GM19240 (cell line): ENCODE results near the gene KCNK7.

Source experiments
- DNase-seq: peaks from one replicate; pipeline ENCODE4 v3.0.0; 2011; ENCODE audit warnings: low spot score; ENCODE audit not compliant: insufficient read length

Gene KCNK7

DNA sequence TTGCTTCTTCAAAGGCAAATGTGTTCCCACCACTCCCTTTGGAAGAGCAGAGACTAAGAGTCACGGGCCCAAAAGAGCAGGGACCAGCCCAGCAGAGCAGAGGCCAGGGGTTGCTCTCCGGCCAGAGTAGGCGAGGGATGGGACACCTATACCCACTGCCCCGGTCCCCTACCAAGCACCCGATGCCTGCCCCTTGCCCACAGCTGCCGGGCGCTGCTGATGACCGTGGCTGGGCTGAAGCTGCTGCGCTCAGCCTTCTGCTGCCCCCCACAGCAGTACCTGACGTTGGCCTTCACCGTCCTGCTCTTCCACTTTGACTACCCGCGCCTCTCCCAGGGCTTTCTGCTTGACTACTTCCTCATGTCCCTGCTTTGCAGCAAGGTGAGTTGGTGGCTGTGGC, 31.6 kb upstream of the KCNK7 start:
- no peak for DNase-seq

DNA sequence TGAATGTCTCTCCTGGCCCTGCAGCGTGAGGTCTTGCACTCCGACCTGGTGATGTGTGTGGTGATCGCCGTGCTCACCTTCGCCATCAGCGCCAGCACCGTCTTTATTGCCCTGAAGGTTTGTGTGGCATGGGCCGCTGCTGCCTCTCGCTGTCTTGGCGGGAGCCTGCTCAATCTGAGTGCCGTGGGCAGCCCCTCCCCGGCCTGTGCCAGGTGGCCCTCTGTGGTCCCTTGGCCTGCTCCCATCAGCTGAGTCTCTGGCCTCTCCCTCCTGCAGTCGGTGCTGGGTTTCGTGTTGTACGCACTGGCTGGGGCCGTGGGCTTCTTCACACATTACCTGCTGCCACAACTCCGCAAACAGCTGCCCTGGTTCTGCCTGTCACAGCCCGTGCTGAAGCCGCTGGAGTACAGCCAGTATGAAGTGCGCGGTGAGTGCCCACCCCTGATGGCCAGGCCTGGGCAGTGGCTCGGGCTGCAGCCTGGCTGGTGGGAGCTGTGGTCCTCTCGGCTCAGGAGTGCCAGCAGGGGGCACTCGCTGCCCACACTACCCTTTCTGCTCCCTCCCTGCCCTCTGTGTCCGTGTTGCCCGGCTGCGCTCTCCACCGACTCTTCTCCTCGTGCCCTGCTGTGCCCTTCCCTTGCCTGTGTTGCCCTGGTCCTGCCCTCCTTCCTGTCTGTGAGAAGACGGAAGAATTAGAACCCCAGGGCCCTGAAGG, 30.2 kb upstream of the KCNK7 start:
- no peak for DNase-seq

GRCh38 chr11:65624931-65625627, 29.5 kb upstream of the KCNK7 start:
- DNase-seq: no peak

DNA sequence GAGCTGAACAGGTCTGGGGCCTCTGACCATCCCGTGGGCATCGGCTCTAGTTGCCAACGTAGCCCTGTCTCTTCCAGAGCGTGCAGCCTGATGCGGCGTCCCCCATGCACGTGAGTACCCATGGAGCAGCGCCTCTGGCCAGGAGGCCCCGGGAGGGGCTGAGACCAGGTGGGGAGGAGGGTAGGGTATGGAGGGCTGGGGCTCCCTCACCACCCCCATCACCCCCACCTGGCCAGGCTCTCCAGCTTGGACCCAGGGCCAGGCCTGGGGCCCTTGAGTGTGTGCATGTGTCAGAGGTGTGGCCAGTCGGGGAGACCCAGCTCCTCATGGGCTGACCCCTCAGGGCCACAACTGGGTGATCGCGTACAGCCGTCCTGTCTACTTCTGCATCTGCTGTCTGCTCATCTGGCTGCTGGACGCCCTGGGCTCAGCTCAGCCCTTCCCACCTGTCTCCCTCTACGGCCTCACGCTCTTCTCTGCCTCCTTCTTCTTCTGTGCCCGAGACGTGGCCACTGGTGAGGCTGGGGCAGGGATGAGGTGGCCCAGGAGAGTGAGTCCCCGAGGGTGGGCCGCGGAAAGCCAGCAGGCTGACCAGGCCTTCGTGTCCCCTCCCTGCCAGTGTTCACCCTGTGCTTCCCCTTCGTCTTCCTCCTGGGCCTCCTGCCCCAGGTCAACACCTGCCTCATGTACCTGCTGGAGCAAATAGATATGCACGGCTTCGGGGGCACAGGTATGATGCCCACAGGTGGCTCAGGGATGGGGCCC, 28.4 kb upstream of the KCNK7 start:
- no peak for DNase-seq

DNA sequence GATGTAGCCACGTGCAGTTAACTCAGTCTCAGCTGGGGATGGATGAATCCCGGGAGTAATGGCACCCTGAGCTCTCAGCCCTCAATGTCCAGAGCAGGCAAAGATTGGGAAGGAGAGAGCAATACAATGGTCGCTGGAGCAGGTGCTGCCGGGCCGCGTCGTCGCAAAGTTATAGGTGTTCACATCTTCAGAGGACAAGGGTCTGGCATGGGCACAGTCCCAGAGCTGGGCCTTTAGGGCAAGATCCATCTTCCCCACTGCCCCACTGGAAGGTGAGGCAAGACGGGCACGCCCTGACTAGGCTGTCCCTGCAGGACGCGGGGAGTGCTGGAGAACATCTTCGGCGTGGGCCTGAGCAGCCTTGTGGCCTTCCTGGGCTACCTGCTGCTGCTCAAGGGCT, 27.6 kb upstream of the KCNK7 start:
- DNase-seq: no peak

DNA sequence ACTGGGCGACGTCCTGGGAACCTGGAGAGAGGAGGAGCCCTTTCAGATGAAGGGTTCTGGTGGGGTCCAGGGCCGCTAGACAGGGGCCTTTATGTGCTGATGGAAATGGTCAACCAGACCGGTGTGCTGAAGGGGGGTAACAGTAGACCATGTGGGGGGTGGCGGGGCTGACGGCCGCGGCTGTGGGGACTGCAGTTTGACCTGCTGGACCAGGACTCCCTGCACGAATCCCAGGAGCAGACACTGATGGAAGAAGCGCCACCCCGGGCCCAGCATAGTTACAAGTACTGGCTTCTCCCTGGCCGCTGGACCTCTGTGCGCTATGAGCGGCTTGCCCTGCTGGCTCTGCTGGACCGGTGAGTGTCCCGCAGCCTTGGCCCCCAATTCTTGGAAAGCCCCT, 26.4 kb upstream of the KCNK7 start:
- DNase-seq: no peak

DNA sequence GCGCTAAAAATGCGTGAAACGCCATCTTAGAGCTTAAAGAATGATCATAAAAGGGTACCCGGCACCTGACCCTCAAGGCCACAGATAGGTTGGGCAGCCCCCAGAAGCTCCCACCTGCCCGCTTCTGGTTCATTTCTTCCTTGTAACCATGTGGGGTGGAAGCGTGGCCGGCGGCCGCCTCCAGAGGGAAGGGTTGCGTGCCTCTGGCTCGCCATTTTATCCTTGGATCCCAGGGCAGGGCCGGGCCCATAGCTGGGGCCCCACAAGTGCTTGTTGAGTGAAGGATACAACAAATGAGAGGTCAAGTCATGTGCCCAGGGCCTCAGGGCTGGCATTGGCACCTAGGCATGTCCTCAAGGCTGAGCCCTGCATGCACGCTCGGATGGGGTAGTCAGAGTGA, 25.9 kb upstream of the KCNK7 start:
- DNase-seq: no peak

DNA sequence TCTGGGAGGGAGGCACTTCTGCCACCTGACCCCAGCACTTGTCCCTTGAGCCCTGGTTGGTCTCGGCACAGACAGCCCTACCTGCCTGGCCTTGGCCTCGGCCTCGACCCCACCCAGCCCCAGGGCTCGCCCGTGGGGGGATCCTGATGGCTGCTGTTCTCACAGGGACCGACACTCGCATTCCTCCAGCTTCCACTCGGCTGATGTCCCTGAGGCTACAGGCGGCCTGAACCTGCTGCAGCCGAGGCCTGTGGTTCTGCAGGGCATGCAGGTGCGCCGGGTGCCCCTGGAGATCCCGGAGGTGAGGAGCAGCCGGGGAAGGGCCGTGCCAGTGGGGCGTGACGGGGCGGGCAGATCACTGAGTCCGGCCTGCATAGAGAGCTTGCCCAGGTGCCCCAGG, 25.1 kb upstream of the KCNK7 start:
- DNase-seq: no peak

- no peak for DNase-seq
Measured at GRCh38 chr11:65619281-65619928, 23.8 kb upstream of the KCNK7 start.

DNA sequence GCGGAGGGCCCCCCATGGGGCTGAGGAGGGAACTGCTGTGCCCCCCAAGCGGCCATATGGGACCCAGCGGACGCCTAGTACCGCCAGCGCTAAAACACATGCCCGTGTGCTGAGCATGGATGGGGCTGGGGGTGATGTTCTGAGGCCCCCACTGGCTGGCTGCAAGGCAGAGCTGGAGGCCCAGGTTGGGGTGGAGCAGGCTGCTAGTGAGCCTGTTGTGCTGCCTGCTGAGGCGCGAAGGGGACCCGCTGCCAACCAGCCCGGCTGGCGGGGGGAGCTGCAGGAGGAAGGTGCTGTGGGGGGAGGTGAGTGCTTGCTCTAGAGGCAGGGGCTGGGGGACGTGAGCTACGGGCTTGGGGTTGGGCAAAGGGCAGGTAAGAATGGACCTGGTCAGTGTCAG, 23.2 kb upstream of the KCNK7 start:
- no peak for DNase-seq

DNA sequence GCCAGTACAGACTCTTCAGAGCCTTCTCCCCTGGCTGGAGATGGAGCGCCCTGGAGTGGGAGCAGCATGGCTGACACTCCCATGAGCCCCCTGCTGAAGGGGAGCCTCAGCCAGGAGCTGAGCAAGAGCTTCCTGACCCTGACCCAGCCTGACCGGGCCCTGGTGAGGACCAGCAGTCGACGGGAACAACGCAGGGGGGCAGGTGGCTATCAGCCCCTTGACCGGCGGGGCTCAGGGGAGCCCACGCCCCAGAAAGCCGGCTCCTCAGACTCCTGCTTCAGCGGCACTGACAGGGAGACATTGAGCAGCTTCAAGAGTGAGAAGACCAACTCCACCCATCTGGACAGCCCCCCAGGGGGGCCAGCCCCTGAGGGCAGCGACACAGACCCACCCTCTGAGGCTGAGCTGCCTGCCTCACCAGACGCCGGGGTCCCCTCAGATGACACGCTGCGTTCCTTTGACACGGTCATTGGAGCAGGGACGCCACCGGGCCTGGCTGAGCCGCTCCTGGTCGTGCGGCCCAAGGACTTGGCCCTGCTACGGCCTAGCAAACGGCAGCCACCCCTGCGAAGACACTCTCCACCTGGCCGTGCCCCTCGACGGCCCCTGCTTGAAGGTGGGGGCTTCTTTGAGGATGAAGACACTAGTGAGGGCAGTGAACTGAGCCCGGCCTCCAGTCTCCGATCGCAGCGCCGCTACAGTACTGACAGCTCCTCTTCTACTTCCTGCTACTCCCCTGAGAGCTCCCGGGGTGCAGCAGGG, 22.6 kb upstream of the KCNK7 start:
- no peak for DNase-seq

DNA sequence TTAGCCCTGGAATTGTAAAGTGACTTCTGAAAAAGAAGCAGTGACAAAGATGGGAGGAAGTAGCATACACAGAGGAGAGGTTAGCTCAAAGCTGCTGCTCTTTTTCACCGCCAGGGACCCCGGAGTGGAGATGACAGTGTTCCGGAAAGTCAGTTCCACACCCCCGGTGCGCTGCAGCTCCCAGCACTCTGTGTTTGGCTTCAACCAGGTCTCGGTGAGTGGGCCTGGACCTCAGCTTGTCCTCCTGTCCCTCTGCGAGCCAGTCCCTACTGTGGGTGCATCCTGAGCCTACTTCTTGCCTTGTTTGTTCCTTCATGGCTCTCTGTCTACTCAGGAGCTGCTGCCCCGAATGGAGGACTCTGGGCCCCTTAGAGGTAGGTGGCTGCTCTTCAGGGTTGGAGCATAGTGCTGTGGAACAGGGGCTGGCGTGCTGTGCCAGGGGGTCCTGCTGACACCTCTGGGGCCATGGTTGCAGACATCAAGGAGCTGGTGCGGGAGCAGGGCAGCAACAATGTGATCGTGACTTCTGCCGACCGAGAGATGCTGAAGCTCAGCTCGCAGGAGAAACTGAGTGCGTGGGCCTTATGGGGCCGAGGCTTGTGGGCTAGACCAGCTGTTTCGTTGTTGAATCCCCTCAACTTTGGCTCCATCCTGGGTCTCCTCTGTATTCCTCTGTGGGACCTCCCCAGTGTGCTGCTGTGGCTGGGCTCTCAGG, 21.7 kb upstream of the KCNK7 start:
- DNase-seq: no peak

GRCh38 chr11:65616575-65617001, 21.0 kb upstream of the KCNK7 start:
- DNase-seq: no peak

DNA sequence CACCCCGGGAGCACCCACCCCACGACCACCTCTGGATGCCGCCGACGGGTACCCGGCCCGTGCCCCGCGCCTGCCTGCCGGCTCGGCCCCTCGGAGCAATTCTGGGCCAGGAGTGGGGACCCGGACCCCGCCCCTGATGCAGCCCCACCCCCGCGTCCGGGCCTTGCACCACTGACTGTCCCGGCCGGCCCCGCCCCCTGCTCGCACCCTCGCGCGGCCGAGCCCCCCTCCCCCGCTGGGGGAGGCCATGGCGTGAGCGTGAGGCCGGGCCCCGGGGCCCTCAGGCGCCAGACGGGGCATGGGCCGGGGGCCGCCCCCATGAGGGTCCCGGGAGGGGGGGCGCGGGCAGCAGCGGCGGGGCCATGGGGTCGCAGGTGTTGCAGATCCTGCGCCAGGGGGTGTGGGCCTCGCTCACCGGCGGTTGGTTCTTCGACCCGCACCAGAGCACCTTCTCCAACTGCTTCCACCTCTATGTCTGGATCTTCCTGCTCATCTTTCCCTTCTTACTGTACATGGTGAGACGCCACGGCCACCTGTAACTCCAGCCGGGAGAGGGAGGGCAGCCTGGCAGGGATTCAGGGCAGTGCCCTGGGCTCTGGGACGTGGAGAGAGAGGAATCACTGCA, 20.5 kb upstream of the KCNK7 start:
- DNase-seq: no peak

DNA sequence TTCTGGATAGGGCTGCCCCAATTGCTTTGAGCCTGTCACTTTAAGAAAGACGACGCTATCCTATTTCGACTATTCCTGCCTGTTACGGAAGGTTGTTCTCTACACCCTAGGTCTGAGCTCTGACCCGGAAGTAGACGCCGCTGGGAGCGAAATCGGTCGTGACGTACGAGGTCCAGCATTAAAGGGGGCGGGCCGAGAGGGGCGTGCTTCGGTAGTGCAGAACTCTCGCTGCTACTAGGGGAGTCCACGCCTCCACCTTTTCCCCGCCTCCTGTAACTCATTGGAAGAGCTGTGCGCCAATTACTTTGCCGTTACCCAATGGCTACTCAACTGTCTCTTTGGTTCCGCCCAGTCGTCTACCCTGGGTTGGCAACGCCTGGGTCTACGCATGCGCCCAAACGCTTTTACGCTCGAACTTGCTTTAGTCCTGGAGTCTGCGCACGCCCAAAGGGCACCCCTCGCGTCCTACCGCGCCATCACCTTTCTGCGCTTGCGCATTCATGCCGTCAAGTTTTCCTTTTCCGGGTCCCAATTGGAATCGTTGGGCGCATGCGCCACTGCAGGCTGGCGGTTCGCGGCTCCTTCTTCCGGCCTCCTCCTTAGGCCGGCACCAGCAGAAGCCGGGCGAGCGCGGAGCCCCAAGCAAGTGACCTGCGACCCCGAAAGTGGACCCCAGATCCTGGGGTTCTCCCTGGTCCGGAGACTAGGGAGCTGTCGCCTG, 19.8 kb upstream of the KCNK7 start, which contains the start of gene PCNX3:
TSS of gene PCNX3 (plus strand) at position 548 of the 721 bp plus-strand sequence. CDS start 536 bp downstream, outside the sequence.
- DNase-seq: peak; percentile 100

DNA sequence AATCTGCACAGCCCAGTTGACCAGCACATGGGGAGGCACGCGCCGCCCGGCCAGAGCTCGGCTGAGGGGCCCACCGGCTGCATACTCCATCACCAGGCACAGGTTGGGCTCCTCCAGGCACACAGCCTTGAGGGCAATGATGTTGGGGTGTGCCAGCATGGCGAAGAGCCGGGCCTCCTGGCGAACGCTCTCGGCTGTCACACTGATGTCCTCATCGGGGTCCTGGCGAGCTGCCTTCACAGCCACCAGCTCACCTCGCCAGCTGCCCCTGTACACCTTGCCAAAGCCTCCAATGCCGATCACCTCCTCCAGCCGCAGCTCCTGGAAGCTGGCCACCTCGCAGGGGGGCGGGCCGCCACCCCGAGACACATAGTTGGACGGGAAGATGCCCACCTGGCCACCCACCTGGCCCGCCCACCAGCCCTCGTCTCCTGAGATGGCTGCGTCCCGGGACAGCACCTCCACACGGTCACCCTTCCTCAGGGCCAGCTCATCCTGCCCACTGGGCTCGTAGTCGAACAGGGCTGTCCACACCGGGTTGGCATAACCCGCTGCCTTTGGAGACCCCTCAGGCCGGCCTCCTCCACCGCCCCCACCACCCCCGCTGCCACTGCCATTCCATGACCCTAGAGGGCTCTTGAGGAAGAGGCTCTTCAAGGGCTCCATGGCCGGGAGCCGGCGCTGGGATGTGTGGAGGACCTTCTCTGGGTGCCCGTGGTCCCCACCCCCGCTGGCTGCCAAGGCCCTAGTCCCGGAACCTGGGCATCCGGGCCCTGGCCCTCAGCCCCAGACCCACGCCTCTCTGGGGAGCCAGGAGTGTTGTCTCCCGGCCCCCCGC, 17.7 kb upstream of the KCNK7 start:
- DNase-seq: no peak

DNA sequence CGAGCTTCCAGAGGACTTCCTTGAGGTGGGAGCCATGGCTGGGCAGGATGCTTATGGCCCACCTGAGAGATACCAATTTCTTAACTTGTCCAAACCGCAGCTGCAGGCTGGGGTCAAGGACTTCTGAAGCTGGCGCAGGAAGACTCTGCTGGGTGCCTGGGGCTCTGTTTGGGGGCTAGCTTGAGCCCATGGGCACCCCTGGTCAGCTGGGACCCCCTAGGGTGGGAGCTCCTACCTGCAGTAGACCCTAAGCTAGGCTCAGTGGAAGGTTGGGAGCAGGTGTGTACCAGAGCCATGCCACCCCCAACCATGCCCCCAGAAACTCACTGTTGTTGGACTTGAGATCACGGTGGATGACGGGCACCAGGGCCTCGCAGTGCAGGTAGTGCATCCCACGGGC, 17.1 kb upstream of the KCNK7 start:
- no peak for DNase-seq
